Right lobe of liver (tissue), 4 donors: ENCODE results near the gene FZD8.

ENCODE experiments used
- CTCF ChIP-seq, 4 donors: fragments of 200-600 bp in 3 of 4; fragments of 450-650 bp in 1 of 4; IDR thresholded peaks; one replicate each; pipeline versions ENCODE4 v1.5.1 to v1.8.0; 2016 to 2022; ENCODE audit warnings: antibody characterized with exemption in 4 of 4, mild to moderate bottlenecking in 2 of 4
- POLR2A ChIP-seq: fragments of 450-650 bp; IDR thresholded peaks from one replicate; pipeline ENCODE4 v1.6.1; 2017; ENCODE audit warnings: antibody characterized with exemption, mild to moderate bottlenecking
- donor health status: DM: no; HTN: no; CAD: no.
- donor health status: DM: no; HTN: no; CAD: no.
- donor health status: DM: no; HTN: yes; CAD: no.

GRCh38 chr10:35668865-35669650 is 27.0 kb upstream of the FZD8 start:
- no peak for TF ChIP-seq POLR2A
- no peak for TF ChIP-seq CTCF (IDR thresholded peaks at IDR 0.05)
